ENCODE measurements around the gene GRPEL1. TPM values are rescaled to one million over a fixed set of nuclear protein-coding genes. Genes with fewer than 3 reads are reported as not detected.

The GRPEL1 gene
- total RNA-seq, 1 experiment from 2014 or later, result 40.7 TPM

DNA sequence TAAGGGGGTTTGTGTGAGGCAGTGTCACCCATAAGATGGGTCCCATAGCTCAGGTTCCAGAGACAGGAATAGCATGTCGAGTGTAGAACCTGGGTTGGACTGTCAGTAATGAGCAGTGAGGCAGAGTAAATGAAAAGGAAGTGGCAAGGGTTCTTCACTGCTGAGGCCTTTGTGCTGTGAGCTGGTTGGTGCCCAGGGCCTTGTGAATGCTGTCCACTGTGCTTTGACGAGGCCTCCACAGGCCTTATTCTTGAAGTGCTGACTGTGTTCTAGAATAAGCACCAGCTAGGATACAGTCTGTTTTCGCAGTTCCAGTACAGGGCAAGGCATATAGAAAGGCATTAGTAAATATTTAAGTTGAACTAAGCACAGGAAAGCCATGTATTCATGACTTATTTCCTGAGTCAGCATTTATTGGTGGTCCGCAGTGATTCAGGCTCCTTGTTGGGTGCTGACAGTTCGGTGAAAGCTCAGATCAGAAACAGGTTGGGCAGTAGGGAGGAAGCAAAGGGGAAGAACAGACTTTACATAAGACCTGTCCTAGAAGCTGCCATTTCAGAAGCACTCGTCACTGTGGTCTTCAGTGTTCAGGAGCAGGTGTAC is 50.3 kb downstream of the GRPEL1 start:
- no peak overlapping the region for H3K27ac Mint-ChIP-seq
- no peaks in the 10 kb centered on the region; the same call in 1 of the 2 replicates for H3K27me3 Mint-ChIP-seq (ENCODE audit: low read depth)
- H3K27ac ChIP-seq (ENCODE audit: insufficient read length, low read depth, low read length), result no peak overlapping the region
- H3K79me2 ChIP-seq (ENCODE audit: insufficient read depth, low read length), result no peaks in the 10 kb centered on the region
- no peak overlapping the region for H4K8ac ChIP-seq (replicated peaks; ENCODE audit: insufficient read length, low read depth, low read length)
- H3K18ac ChIP-seq (ENCODE audit: insufficient read length, low read depth, low read length), result no peak overlapping the region
- H3K56ac ChIP-seq (ENCODE audit: insufficient read length, low read depth, low read length), result no peak overlapping the region
- no peaks in the 10 kb centered on the region for H3K79me1 ChIP-seq (ENCODE audit: insufficient read depth, low read depth, low read length, poor library complexity, severe bottlenecking)
- H4K5ac ChIP-seq (ENCODE audit: insufficient read length, low read depth, low read length), result no peak overlapping the region
- H2BK20ac ChIP-seq (ENCODE audit: low read depth, low read length, poor library complexity, severe bottlenecking), result no peak overlapping the region
- no peak overlapping the region for H2BK15ac ChIP-seq (ENCODE audit: low read depth, low read length)
- H3K4me1 Mint-ChIP-seq, result peaks cover 7 to 13% of the 10 kb centered on the region in 2 experiments; a peak in 3 of 4 replicates
- no CpG with 5 or more reads among the region's 6 CpGs for WGBS (ENCODE audit: extremely low coverage, insufficient read length, low lambda C conversion rate)
- no peak overlapping the region for H3K23ac ChIP-seq (ENCODE audit: insufficient read length, low read depth, low read length)
- peaks cover 28 to 80% (median 59%) of the 10 kb centered on the region in 3 experiments; a peak in 6 of 7 replicates for H3K36me3 Mint-ChIP-seq (ENCODE audit: insufficient read depth in 1 of 3, low read depth in 3 of 3)
- H3K14ac ChIP-seq (ENCODE audit: insufficient read depth, low read length), result no peak overlapping the region
- H4K91ac ChIP-seq (ENCODE audit: insufficient read length, low read depth, low read length), result no peak overlapping the region
- no peak overlapping the region for H3K4me2 ChIP-seq (ENCODE audit: insufficient read depth, insufficient read length, low read length)
- H2BK12ac ChIP-seq (ENCODE audit: insufficient read length, low read depth, low read length), result no peak overlapping the region
- no peak overlapping the region for H3K4me3 Mint-ChIP-seq
- H2AK5ac ChIP-seq (ENCODE audit: insufficient read length, low read length), result no peak overlapping the region
- no peak overlapping the region for H3K9ac ChIP-seq (ENCODE audit: extremely low read depth, insufficient read length, low read length)
- H3K27me3 ChIP-seq (ENCODE audit: insufficient read depth, low read length), result no peaks in the 10 kb centered on the region; the same call in 1 of the 2 replicates
- H2BK120ac ChIP-seq (ENCODE audit: low read depth, low read length, poor library complexity, severe bottlenecking), result no peak overlapping the region
- no peak overlapping the region for H3K4ac ChIP-seq (ENCODE audit: low read depth, low read length)
- H3K23me2 ChIP-seq (ENCODE audit: insufficient read length, low read depth, low read length, poor library complexity, severe bottlenecking), result no peaks in the 10 kb centered on the region
- H3K4me1 ChIP-seq (ENCODE audit: insufficient read depth, low read length), result no peaks in the 10 kb centered on the region
- no peak overlapping the region for H2AFZ ChIP-seq (ENCODE audit: low read length)
- H3T11ph ChIP-seq (ENCODE audit: low read length), result no peak overlapping the region
- DNase-seq, result no peak
- H4K20me1 ChIP-seq (ENCODE audit: control insufficient read depth, insufficient read depth, insufficient read length), result no peaks in the 10 kb centered on the region
- H3K9me3 ChIP-seq (ENCODE audit: control insufficient read depth, low read depth, low read length), result no peaks in the 10 kb centered on the region
- no peak for TF ChIP-seq CTCF (conservative IDR thresholded peaks at IDR 0.05)
- H3K9me3 Mint-ChIP-seq, result no peaks in the 10 kb centered on the region; a peak in 1 of 5 replicates
- H2BK5ac ChIP-seq (ENCODE audit: insufficient read length, low read length), result no peak overlapping the region

Measured in H9 (cell line).